ENCODE results near the gene MED22.

- TF ChIP-seq, protein P1, sequence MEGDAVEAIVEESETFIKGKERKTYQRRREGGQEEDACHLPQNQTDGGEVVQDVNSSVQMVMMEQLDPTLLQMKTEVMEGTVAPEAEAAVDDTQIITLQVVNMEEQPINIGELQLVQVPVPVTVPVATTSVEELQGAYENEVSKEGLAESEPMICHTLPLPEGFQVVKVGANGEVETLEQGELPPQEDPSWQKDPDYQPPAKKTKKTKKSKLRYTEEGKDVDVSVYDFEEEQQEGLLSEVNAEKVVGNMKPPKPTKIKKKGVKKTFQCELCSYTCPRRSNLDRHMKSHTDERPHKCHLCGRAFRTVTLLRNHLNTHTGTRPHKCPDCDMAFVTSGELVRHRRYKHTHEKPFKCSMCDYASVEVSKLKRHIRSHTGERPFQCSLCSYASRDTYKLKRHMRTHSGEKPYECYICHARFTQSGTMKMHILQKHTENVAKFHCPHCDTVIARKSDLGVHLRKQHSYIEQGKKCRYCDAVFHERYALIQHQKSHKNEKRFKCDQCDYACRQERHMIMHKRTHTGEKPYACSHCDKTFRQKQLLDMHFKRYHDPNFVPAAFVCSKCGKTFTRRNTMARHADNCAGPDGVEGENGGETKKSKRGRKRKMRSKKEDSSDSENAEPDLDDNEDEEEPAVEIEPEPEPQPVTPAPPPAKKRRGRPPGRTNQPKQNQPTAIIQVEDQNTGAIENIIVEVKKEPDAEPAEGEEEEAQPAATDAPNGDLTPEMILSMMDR (tag by site-specific recombination; IDR thresholded peaks at IDR 0.05): no peak
- TF ChIP-seq ZBTB21 (tag by site-specific recombination; IDR thresholded peaks at IDR 0.05) (no peak), ZNF501 (tag by site-specific recombination; IDR thresholded peaks at IDR 0.05) (peak; percentile 93), ZNF138 (tag by site-specific recombination; IDR thresholded peaks at IDR 0.05; ENCODE audit: borderline replicate concordance) (no peak), KLF17 (tag by site-specific recombination; IDR thresholded peaks at IDR 0.05) (peak; percentile 97), GLI4 (tag by site-specific recombination; IDR thresholded peaks at IDR 0.05) (no peak), ZNF660 (tag by site-specific recombination; IDR thresholded peaks at IDR 0.05) (peak; percentile 95)
- TF ChIP-seq, protein P2, sequence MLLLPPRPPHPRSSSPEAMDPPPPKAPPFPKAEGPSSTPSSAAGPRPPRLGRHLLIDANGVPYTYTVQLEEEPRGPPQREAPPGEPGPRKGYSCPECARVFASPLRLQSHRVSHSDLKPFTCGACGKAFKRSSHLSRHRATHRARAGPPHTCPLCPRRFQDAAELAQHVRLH (tag by site-specific recombination; IDR thresholded peaks at IDR 0.05): peak; percentile 89
Measured at GRCh38 chr9:133335924-133336811, 11.8 kb downstream of the MED22 start, which contains the start of gene SURF6.

Measured in HEK293 (cell line).